HEK293T (cell line): ENCODE data around the gene ESRP2.

Experiments
- CTBP1 ChIP-seq: fragments of 450-650 bp; IDR thresholded peaks from 2 replicates; pipeline ENCODE4 v1.6.1; 2016; ENCODE audit warnings: borderline replicate concordance
- FOXA1 ChIP-seq: fragments of 450-650 bp; IDR thresholded peaks from 2 replicates; pipeline ENCODE4 v1.6.1; 2016; ENCODE audit warnings: mild to moderate bottlenecking
- FOXK2 ChIP-seq: fragments of 450-650 bp; IDR thresholded peaks from 2 replicates; pipeline ENCODE4 v1.6.1; 2016; ENCODE audit warnings: mild to moderate bottlenecking
- FOXM1 ChIP-seq: fragments of 450-650 bp; IDR thresholded peaks from 2 replicates; pipeline ENCODE4 v1.6.1; 2017; ENCODE audit warnings: mild to moderate bottlenecking, borderline replicate concordance
- HDGF ChIP-seq: fragments of 450-650 bp; IDR thresholded peaks from 2 replicates; pipeline ENCODE4 v1.6.1; 2017; ENCODE audit warnings: antibody characterized with exemption, borderline replicate concordance
- SP1 ChIP-seq: fragments of 450-650 bp; IDR thresholded peaks from 2 replicates; pipeline ENCODE4 v1.6.1; 2017
- SUZ12 ChIP-seq: fragments of 450-650 bp; IDR thresholded peaks from 2 replicates; pipeline ENCODE4 v1.6.1; 2016; ENCODE audit warnings: mild to moderate bottlenecking

GRCh38 chr16:68276223-68276622, 40.3 kb upstream of the ESRP2 start:
- TF ChIP-seq CTBP1 = no peak
- TF ChIP-seq FOXK2 = no peak
- no peak for TF ChIP-seq FOXA1
- TF ChIP-seq FOXM1 = no peak
- TF ChIP-seq SUZ12 = no peak
- TF ChIP-seq HDGF = no peak
- no peak for TF ChIP-seq SP1
